Measurements from ENCODE around the gene TMPRSS13.

GRCh38 chr11:117871784-117872183 lies 57.4 kb downstream of the TMPRSS13 start:
- TF ChIP-seq ZFP3 (CRISPR knock-in tag; IDR thresholded peaks at IDR 0.05) (no peak), ZFP30 (CRISPR knock-in tag; IDR thresholded peaks at IDR 0.05) (no peak)
- TF ChIP-seq, protein P1, sequence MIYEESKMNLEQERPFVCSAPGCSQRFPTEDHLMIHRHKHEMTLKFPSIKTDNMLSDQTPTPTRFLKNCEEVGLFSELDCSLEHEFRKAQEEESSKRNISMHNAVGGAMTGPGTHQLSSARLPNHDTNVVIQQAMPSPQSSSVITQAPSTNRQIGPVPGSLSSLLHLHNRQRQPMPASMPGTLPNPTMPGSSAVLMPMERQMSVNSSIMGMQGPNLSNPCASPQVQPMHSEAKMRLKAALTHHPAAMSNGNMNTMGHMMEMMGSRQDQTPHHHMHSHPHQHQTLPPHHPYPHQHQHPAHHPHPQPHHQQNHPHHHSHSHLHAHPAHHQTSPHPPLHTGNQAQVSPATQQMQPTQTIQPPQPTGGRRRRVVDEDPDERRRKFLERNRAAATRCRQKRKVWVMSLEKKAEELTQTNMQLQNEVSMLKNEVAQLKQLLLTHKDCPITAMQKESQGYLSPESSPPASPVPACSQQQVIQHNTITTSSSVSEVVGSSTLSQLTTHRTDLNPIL (CRISPR knock-in tag; IDR thresholded peaks at IDR 0.05; ENCODE audit: low read depth), result no peak

All from SK-N-SH treated with all-trans-retinoic acid at 6 μM for 48 hours (cell line).